Dermis lymphatic vessel endothelial cell (primary cell): ENCODE data around the gene KPNA1. TPM values are rescaled to one million over a fixed set of nuclear protein-coding genes. Genes with fewer than 3 reads are reported as not detected.

Experiments
- total RNA-seq: library from RNA; depleted of rRNA; stranded (reverse); fragments of >200 nt; gene quantifications from 2 replicates; pipeline ENCODE4 v1.2.1, GENCODE V29; 2014

Gene KPNA1
- 27.1 and 32.1 TPM in 2 replicates for total RNA-seq

GRCh38 chr3:122514123-122515019 lies at the start of gene KPNA1:
TSS of gene KPNA1 (minus strand) at chr3:122514939. CDS start at chr3:122496565, 18,374 bp downstream.

GRCh38 chr3:122564155-122564912 lies 49.6 kb upstream of the KPNA1 start, which contains the start of the genes DTX3L and PARP9:
TSS of gene DTX3L (plus strand) at chr3:122564338. CDS start at chr3:122564427, 89 bp downstream.
TSS of gene PARP9 (minus strand) at chr3:122564300. CDS start at chr3:122559620, 4,680 bp downstream.

GRCh38 chr3:122415762-122416654 lies 98.7 kb downstream of the KPNA1 start, which contains the start of gene WDR5B:
TSS of gene WDR5B (minus strand) at chr3:122416062. CDS start at chr3:122415528, 534 bp downstream.

GRCh38 chr3:122383771-122384697 lies 130.7 kb downstream of the KPNA1 start, which contains the start of gene FAM162A:
TSS of gene FAM162A (plus strand) at chr3:122384182. CDS start at chr3:122384266, 84 bp downstream.

GRCh38 chr3:122382888-122383666 lies 131.7 kb downstream of the KPNA1 start, which contains the start of gene MIX23:
TSS of gene MIX23 (minus strand) at chr3:122383231. CDS start at chr3:122383224, 7 bp downstream.

Other genes starting within 250 kb of the KPNA1 start
- not detected in 2 replicates for gene CSTA, start 189.7 kb downstream of the KPNA1 start, total RNA-seq
- 14.3 and 39.7 TPM in 2 replicates for gene MIX23, start 131.7 kb downstream of the KPNA1 start, total RNA-seq
- 5.1 and 8.2 TPM in 2 replicates for gene FAM162A, start 130.8 kb downstream of the KPNA1 start, total RNA-seq
- 3.7 and 4.7 TPM in 2 replicates for gene WDR5B, start 98.9 kb downstream of the KPNA1 start, total RNA-seq
- 13.8 and 14.3 TPM in 2 replicates for gene PARP9, start 49.4 kb upstream of the KPNA1 start, total RNA-seq
- gene DTX3L, start 49.4 kb upstream of the KPNA1 start, total RNA-seq = 19.2 and 24.0 TPM in 2 replicates
- gene PARP15, start 62.7 kb upstream of the KPNA1 start, total RNA-seq = 0.11 and 0.17 TPM in 2 replicates
- gene PARP14, start 165.9 kb upstream of the KPNA1 start, total RNA-seq = 57.4 and 77.4 TPM in 2 replicates